DOHH2 (cell line): ENCODE data around the gene COX11.

ENCODE experiments used
- H3F3A ChIP-seq: fragments of 200-600 bp; sonication (generic), shearing (Covaris generic); 2 replicates; pipeline ENCODE4 v1.6.0; 2016; ENCODE audit warnings: antibody characterized with exemption, mild to moderate bottlenecking; ENCODE audit not compliant: control insufficient read depth, insufficient read depth
- H3K27ac ChIP-seq: fragments of 200-600 bp; sonication (generic); 2 replicates; pipeline ENCODE4 v1.5.1; 2014; ENCODE audit warnings: low read depth, mild to moderate bottlenecking, low read length, moderate library complexity
- H3K27me3 ChIP-seq: fragments of 200-600 bp; sonication (generic); 2 replicates; pipeline ENCODE4 v1.6.1; 2014; ENCODE audit warnings: mild to moderate bottlenecking, low read length, mixed read lengths; ENCODE audit not compliant: control insufficient read depth
- H3K36me3 ChIP-seq: fragments of 200-600 bp; sonication (generic); 2 replicates; pipeline ENCODE4 v1.6.1; 2014; ENCODE audit warnings: mild to moderate bottlenecking, low read length, moderate library complexity, mixed read lengths; ENCODE audit not compliant: control insufficient read depth
- H3K4me1 ChIP-seq: fragments of 200-600 bp; sonication (generic); 2 replicates; pipeline ENCODE4 v1.6.1; 2014; ENCODE audit warnings: mild to moderate bottlenecking, low read length, mixed read lengths; ENCODE audit not compliant: control insufficient read depth
- H3K4me2 ChIP-seq: fragments of 200-600 bp; sonication (generic); 2 replicates; pipeline ENCODE4 v1.6.0; 2014; ENCODE audit warnings: mild to moderate bottlenecking, low read length, moderate library complexity
- H3K4me3 ChIP-seq: fragments of 200-600 bp; sonication (generic); 2 replicates; pipeline ENCODE4 v1.5.1; 2014; ENCODE audit warnings: mild to moderate bottlenecking, low read length, mixed read lengths
- H3K79me2 ChIP-seq: fragments of 200-600 bp; sonication (generic); 2 replicates; pipeline ENCODE4 v1.6.1; 2014; ENCODE audit warnings: mild to moderate bottlenecking, low read length, mixed read lengths; ENCODE audit not compliant: control insufficient read depth
- H3K9me2 ChIP-seq: fragments of 200-600 bp; sonication (generic); replicated peaks from 2 replicates; pipeline ENCODE4 v1.6.1; 2014; ENCODE audit warnings: mild to moderate bottlenecking, low read length, mixed read lengths; ENCODE audit not compliant: control insufficient read depth
- H3K9me3 ChIP-seq: fragments of 200-600 bp; sonication (generic); 2 replicates; pipeline ENCODE4 v1.6.1; 2014; ENCODE audit warnings: antibody characterized with exemption, low read length, mixed read lengths; ENCODE audit not compliant: control insufficient read depth, insufficient read depth
- H4K20me1 ChIP-seq: fragments of 200-600 bp; sonication (generic); 2 replicates; pipeline ENCODE4 v1.6.0; 2014; ENCODE audit warnings: low read depth, mild to moderate bottlenecking, antibody characterized with exemption, low read length, moderate library complexity; ENCODE audit not compliant: control insufficient read depth, insufficient read depth
- EZH2phosphoT487 ChIP-seq: fragments of 200-600 bp; sonication (generic); IDR thresholded peaks from 2 replicates; pipeline ENCODE4 v1.6.1; 2017; ENCODE audit warnings: borderline replicate concordance, mild to moderate bottlenecking, antibody characterized with exemption, low read length, moderate library complexity, mixed read lengths
- TF ChIP-seq, protein P1 (sequence below): fragments of 200-600 bp; sonication (generic); IDR thresholded peaks from one replicate; pipeline ENCODE4 v1.5.1; 2014; ENCODE audit warnings: antibody characterized with exemption, mild to moderate bottlenecking, low read depth, low read length; ENCODE audit not compliant: poor library complexity, severe bottlenecking

Gene COX11, protein sequence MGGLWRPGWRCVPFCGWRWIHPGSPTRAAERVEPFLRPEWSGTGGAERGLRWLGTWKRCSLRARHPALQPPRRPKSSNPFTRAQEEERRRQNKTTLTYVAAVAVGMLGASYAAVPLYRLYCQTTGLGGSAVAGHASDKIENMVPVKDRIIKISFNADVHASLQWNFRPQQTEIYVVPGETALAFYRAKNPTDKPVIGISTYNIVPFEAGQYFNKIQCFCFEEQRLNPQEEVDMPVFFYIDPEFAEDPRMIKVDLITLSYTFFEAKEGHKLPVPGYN

GRCh38 chr17:54968262-54968987, at the start of gene COX11, which contains the start of gene STXBP4:
Gene COX11, minus strand, starts transcription at chr17:54968654. Its CDS starts 8 bp downstream, at chr17:54968646.
Gene STXBP4, plus strand, starts transcription at chr17:54968765. Its CDS starts 17,455 bp downstream, at chr17:54986220.
- H3K79me2 ChIP-seq = peaks cover 72% of the 10 kb centered on the region
- peaks cover 34% of the 10 kb centered on the region for H3K4me1 ChIP-seq
- TF ChIP-seq, protein P1, sequence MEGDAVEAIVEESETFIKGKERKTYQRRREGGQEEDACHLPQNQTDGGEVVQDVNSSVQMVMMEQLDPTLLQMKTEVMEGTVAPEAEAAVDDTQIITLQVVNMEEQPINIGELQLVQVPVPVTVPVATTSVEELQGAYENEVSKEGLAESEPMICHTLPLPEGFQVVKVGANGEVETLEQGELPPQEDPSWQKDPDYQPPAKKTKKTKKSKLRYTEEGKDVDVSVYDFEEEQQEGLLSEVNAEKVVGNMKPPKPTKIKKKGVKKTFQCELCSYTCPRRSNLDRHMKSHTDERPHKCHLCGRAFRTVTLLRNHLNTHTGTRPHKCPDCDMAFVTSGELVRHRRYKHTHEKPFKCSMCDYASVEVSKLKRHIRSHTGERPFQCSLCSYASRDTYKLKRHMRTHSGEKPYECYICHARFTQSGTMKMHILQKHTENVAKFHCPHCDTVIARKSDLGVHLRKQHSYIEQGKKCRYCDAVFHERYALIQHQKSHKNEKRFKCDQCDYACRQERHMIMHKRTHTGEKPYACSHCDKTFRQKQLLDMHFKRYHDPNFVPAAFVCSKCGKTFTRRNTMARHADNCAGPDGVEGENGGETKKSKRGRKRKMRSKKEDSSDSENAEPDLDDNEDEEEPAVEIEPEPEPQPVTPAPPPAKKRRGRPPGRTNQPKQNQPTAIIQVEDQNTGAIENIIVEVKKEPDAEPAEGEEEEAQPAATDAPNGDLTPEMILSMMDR = peak; percentile 52
- TF ChIP-seq EZH2phosphoT487 = no peak

DNA sequence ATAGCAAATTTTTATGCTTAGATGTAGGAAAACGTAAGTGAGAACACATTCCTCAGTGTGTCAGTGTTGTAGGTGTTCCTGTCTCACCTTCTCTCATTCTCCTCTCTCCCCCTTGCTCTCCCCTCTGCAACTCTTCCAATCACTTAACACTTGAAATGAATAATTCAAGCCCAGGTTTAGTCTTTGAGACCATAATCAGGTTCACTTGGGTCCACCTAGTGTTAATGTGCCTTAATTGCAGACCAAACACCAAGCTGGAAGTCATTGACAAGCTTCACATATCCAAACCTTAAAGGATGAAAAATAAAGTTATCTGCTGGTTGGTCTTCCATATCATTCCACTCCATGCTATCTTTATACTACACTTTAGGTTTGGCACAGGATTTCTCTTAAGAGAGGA, 37.1 kb upstream of the COX11 start:
- Histone ChIP-seq H3K79me2 (no peaks in the 10 kb centered on the region), H3K9me3 (no peaks in the 10 kb centered on the region), H4K20me1 (no peaks in the 10 kb centered on the region), H3K9me2 (no peaks in the 10 kb centered on the region), H3K36me3 (no peaks in the 10 kb centered on the region), H3K27ac (no peak overlapping the region), H3K27me3 (no peaks in the 10 kb centered on the region), H3K4me3 (no peak overlapping the region), H3K4me2 (no peak overlapping the region), H3K4me1 (no peaks in the 10 kb centered on the region), H3F3A (no peaks in the 10 kb centered on the region)
- TF ChIP-seq, protein P1 = peak; percentile 65
- no peak for TF ChIP-seq EZH2phosphoT487

More at GRCh38 chr17:54968262-54968987, at the start of gene COX11, which contains the start of gene STXBP4:
- H3K9me2 ChIP-seq = no peaks in the 10 kb centered on the region
- H3K4me2 ChIP-seq = peak within 1 kb of the TSS; percentile 96
- no peaks in the 10 kb centered on the region; the same call in 1 of the 2 replicates for H4K20me1 ChIP-seq
- no peaks in the 10 kb centered on the region for H3K27me3 ChIP-seq
- H3K36me3 ChIP-seq = peaks cover 33% of the 10 kb centered on the region
- H3K27ac ChIP-seq = peak within 1 kb of the TSS; percentile 62
- peak within 1 kb of the TSS; percentile 97 for H3K4me3 ChIP-seq
- no peaks in the 10 kb centered on the region for H3F3A ChIP-seq
- no peaks in the 10 kb centered on the region for H3K9me3 ChIP-seq

- no peaks in the 10 kb centered on the region for H3K4me1 ChIP-seq
Measured at GRCh38 chr17:55004484-55004883, 36.0 kb upstream of the COX11 start.

More at GRCh38 chr17:55004484-55004883, 36.0 kb upstream of the COX11 start:
- no peaks in the 10 kb centered on the region for H3K9me2 ChIP-seq
- H3K27ac ChIP-seq = no peak overlapping the region
- H3F3A ChIP-seq = no peaks in the 10 kb centered on the region
- no peaks in the 10 kb centered on the region for H3K27me3 ChIP-seq
- H3K4me3 ChIP-seq = no peak overlapping the region
- H3K9me3 ChIP-seq = no peaks in the 10 kb centered on the region
- no peaks in the 10 kb centered on the region for H4K20me1 ChIP-seq
- no peaks in the 10 kb centered on the region for H3K36me3 ChIP-seq
- H3K4me2 ChIP-seq = no peak overlapping the region
- TF ChIP-seq EZH2phosphoT487 = no peak
- TF ChIP-seq, protein P1 = no peak
- no peaks in the 10 kb centered on the region for H3K79me2 ChIP-seq
